HepG2 (cell line): ENCODE measurements around the gene RNASE9. TPM values are rescaled to one million over a fixed set of nuclear protein-coding genes. Genes with fewer than 3 reads are reported as not detected.

Source experiments
- CCDC6 ChIP-seq: sonication (generic); formaldehyde crosslinking; IDR thresholded peaks from 2 replicates; pipeline ENCODE4 v1.8.1; 2022; ENCODE audit warnings: mild to moderate bottlenecking, missing genetic modification reagents, moderate library complexity
- FOXK1 ChIP-seq: sonication (generic); formaldehyde crosslinking; IDR thresholded peaks from 2 replicates; pipeline ENCODE4 v1.4.0; 2020; ENCODE audit warnings: low read depth, missing genetic modification reagents, borderline replicate concordance
- GABPA ChIP-seq, 2 experiments: IDR thresholded peaks; 2 replicates each; pipeline ENCODE4 v1.6.1; 2011 to 2016; ENCODE audit warnings: low read depth in 2 of 2, low read length in 1 of 2, missing biosample characterization in 1 of 2, missing genetic modification characterization in 1 of 2
- GATAD1 ChIP-seq: IDR thresholded peaks from 2 replicates; pipeline ENCODE4 v1.6.1; 2016; ENCODE audit warnings: missing genetic modification reagents, missing compliant biosample characterization
- HIVEP1 ChIP-seq: sonication (generic); formaldehyde crosslinking; IDR thresholded peaks from 2 replicates; pipeline ENCODE4 v1.4.0; 2020; ENCODE audit warnings: mild to moderate bottlenecking, missing genetic modification reagents
- LCORL ChIP-seq, 2 experiments: fragments of 450-650 bp in 1 of 2; sonication (generic) in 1 of 2; formaldehyde crosslinking in 1 of 2; IDR thresholded peaks; 2 replicates each; pipeline versions ENCODE4 v1.5.0 to v1.6.1; 2017 to 2020; ENCODE audit warnings: antibody characterized with exemption in 1 of 2, missing genetic modification reagents in 1 of 2
- MED13 ChIP-seq: sonication (generic); formaldehyde crosslinking; IDR thresholded peaks from 2 replicates; pipeline ENCODE4 v1.5.0; 2020; ENCODE audit warnings: missing genetic modification reagents
- NFKB2 ChIP-seq: sonication (generic); formaldehyde crosslinking; IDR thresholded peaks from 2 replicates; pipeline ENCODE4 v1.4.0; 2020; ENCODE audit warnings: missing genetic modification reagents, borderline replicate concordance
- PHF21A ChIP-seq: sonication (generic); formaldehyde crosslinking; IDR thresholded peaks from 2 replicates; pipeline ENCODE4 v1.5.0; 2020; ENCODE audit warnings: mild to moderate bottlenecking, missing genetic modification reagents
- PITX1 ChIP-seq: sonication (generic); formaldehyde crosslinking; IDR thresholded peaks from 2 replicates; pipeline ENCODE4 v1.5.1; 2020; ENCODE audit warnings: mild to moderate bottlenecking, missing genetic modification reagents
- RAD21 ChIP-seq: fragments of 450-650 bp; formaldehyde crosslinking; IDR thresholded peaks from 2 replicates; pipeline ENCODE4 v1.5.0; 2020; ENCODE audit warnings: mild to moderate bottlenecking
- RBM22 ChIP-seq: fragments of 200-400 bp; formaldehyde crosslinking; optimal IDR thresholded peaks from 2 replicates; pipeline ENCODE3; 2017; ENCODE audit warnings: mild to moderate bottlenecking, low read length, moderate library complexity
- RFX5 ChIP-seq: IDR thresholded peaks from 2 replicates; pipeline ENCODE4 v1.6.1; 2011; ENCODE audit warnings: low read depth, low read length, improper control_type of control experiment
- RFXANK ChIP-seq: IDR thresholded peaks from 2 replicates; pipeline ENCODE4 v1.6.1; 2016
- SSRP1 ChIP-seq: IDR thresholded peaks from 2 replicates; pipeline ENCODE4 v1.6.1; 2016; ENCODE audit warnings: control low read depth
- ZNF138 ChIP-seq: sonication (generic); formaldehyde crosslinking; IDR thresholded peaks from 2 replicates; pipeline ENCODE4 v1.5.0; 2020; ENCODE audit warnings: mild to moderate bottlenecking, low read depth, missing genetic modification reagents
- ZNF335 ChIP-seq: sonication (generic); formaldehyde crosslinking; IDR thresholded peaks from 2 replicates; pipeline ENCODE4 v1.4.0; 2020; ENCODE audit warnings: missing genetic modification reagents
- ZNF484 ChIP-seq: sonication (generic); formaldehyde crosslinking; IDR thresholded peaks from 2 replicates; pipeline ENCODE4 v1.5.1; 2020; ENCODE audit warnings: mild to moderate bottlenecking, low read depth, missing genetic modification reagents, borderline replicate concordance
- ZNF558 ChIP-seq: sonication (generic); formaldehyde crosslinking; IDR thresholded peaks from 2 replicates; pipeline ENCODE4 v1.9.0; 2022; ENCODE audit warnings: mild to moderate bottlenecking, missing genetic modification reagents, borderline replicate concordance
- ZNF574 ChIP-seq: sonication (generic); formaldehyde crosslinking; IDR thresholded peaks from 2 replicates; pipeline ENCODE4 v1.4.0; 2020; ENCODE audit warnings: missing genetic modification reagents
- ZSCAN21 ChIP-seq: sonication (generic); formaldehyde crosslinking; IDR thresholded peaks from 2 replicates; pipeline ENCODE4 v1.8.0; 2022; ENCODE audit warnings: mild to moderate bottlenecking, missing genetic modification reagents, moderate library complexity, borderline replicate concordance
- ZSCAN22 ChIP-seq: sonication (generic); formaldehyde crosslinking; IDR thresholded peaks from 2 replicates; pipeline ENCODE4 v1.4.0; 2020; ENCODE audit warnings: mild to moderate bottlenecking, missing genetic modification reagents
- ZSCAN29 ChIP-seq: sonication (generic); formaldehyde crosslinking; conservative IDR thresholded peaks from 2 replicates; pipeline ENCODE4 v1.4.0; 2020; ENCODE audit warnings: mild to moderate bottlenecking, missing genetic modification reagents
- polyA plus RNA-seq, 8 experiments: library from polyadenylated mRNA; depleted of rRNA in 3 of 8; stranded (reverse) in 7 of 8; unstranded in 1 of 8; fragments of >200 nt; fragmentation: Illumina TruSeq in 4 of 8; extraction: Trizol in 4 of 8; gene quantifications; 2 replicates each; pipeline versions ENCODE4 v1.2.1 to v1.2.3, GENCODE V29; 2011 to 2016; ENCODE audit warnings: low read depth in 4 of 8, missing spikeins in 1 of 8, mixed read lengths in 1 of 8; ENCODE audit not compliant: insufficient read depth in 1 of 8
- total RNA-seq, 5 experiments: library from RNA; depleted of rRNA; stranded (reverse); fragments of >200 nt; fragmentation: Illumina TruSeq; extraction: Trizol; gene quantifications; 2 replicates each; pipeline ENCODE4 v1.2.3, GENCODE V29; 2016; ENCODE audit warnings: low read depth in 1 of 5
- TF ChIP-seq, protein P1 (sequence below): sonication (generic); formaldehyde crosslinking; IDR thresholded peaks from 2 replicates; pipeline ENCODE4 v1.8.0; 2022; ENCODE audit warnings: mild to moderate bottlenecking, missing genetic modification reagents
- TF ChIP-seq, protein P2 (sequence below): sonication (generic); formaldehyde crosslinking; IDR thresholded peaks from 2 replicates; pipeline ENCODE4 v1.4.0; 2020; ENCODE audit warnings: missing genetic modification reagents

Gene RNASE9
- total and polyA plus RNA-seq, 2 of the 13 experiments (the other 11 are each of a cell fraction or from before 2014, with no cell fraction given), result not detected

DNA sequence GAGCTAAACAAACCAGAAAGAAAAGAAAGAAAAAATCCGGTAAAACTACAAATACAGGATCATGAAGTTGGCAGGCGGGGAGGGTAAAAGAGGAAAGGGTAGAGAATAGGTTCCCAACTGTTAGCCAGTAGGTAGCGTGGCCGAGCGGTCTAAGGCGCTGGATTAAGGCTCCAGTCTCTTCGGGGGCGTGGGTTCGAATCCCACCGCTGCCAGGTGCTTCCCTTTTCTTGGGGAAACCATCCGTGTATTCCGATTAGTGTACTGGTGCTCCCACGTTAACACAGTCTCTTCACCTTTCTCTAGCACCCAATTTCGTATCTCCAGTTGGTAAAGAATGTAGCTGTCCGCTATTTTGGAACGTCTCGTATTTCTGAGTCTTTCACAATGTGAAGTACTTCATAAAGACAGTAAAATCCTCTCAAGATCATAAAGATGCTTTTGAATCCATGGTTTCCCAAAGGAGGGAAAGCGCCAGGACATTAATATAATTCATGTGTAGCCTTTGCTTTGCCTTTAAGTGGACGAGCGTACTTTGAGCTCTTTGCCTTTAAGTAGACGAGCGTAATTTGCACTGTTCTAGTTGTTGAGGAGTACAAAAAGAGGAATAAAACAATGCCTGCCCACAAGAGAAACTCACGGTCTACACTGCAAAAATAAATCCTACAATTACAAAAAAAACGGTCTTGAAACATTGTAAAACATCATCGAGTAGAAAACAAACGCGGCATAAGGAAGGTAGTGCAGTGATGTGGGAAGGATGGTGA, 49.3 kb upstream of the RNASE9 start (continued):
- TF ChIP-seq GATAD1 (CRISPR knock-in tag) (peak; percentile 28; the same call in 1 of the 2 replicates), ZSCAN22 (peak; percentile 52; the same call in 1 of the 2 replicates), ZNF138 (peak; percentile 35; the same call in 1 of the 2 replicates), ZSCAN21 (peak; percentile 43; the same call in 1 of the 2 replicates), RFXANK (CRISPR knock-in tag) (no peak), PITX1 (CRISPR knock-in tag) (peak; percentile 94), SSRP1 (CRISPR knock-in tag) (peak; percentile 100), FOXK1 (CRISPR knock-in tag) (peak; percentile 62; the same call in 1 of the 2 replicates), ZNF484 (CRISPR knock-in tag) (no peak), RAD21 (CRISPR knock-in tag) (0 out of 2 replicates have a peak, but pooled peaks have one; percentile 19), HIVEP1 (CRISPR knock-in tag) (0 out of 2 replicates have a peak, but pooled peaks have one; percentile 33), PHF21A (peak; percentile 63), LCORL (IDR thresholded peaks at IDR 0.05) (no peak), LCORL (CRISPR knock-in tag; IDR thresholded peaks at IDR 0.05) (peak; percentile 58; the same call in 1 of the 2 replicates), ZNF574 (CRISPR knock-in tag) (peak; percentile 79), CCDC6 (CRISPR knock-in tag) (peak; percentile 74), ZSCAN29 (CRISPR knock-in tag) (0 out of 2 replicates have a peak, but pooled peaks have one; percentile 73), ZNF335 (CRISPR knock-in tag) (peak; percentile 45; the same call in 1 of the 2 replicates), RFX5 (no peak), MED13 (no peak), GABPA (IDR thresholded peaks at IDR 0.05; ENCODE audit: low read depth, low read length) (no peak), GABPA (CRISPR knock-in tag; IDR thresholded peaks at IDR 0.05; ENCODE audit: low read depth) (peak; percentile 38; the same call in 1 of the 2 replicates), NFKB2 (peak; percentile 67; the same call in 1 of the 2 replicates), ZNF558 (CRISPR knock-in tag) (peak; percentile 71; the same call in 1 of the 2 replicates), RBM22 (peak; percentile 99)
- TF ChIP-seq, protein P1, sequence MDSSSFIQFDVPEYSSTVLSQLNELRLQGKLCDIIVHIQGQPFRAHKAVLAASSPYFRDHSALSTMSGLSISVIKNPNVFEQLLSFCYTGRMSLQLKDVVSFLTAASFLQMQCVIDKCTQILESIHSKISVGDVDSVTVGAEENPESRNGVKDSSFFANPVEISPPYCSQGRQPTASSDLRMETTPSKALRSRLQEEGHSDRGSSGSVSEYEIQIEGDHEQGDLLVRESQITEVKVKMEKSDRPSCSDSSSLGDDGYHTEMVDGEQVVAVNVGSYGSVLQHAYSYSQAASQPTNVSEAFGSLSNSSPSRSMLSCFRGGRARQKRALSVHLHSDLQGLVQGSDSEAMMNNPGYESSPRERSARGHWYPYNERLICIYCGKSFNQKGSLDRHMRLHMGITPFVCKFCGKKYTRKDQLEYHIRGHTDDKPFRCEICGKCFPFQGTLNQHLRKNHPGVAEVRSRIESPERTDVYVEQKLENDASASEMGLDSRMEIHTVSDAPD (CRISPR knock-in tag), result no peak; the same call in 1 of the 2 replicates
- TF ChIP-seq, protein P2, sequence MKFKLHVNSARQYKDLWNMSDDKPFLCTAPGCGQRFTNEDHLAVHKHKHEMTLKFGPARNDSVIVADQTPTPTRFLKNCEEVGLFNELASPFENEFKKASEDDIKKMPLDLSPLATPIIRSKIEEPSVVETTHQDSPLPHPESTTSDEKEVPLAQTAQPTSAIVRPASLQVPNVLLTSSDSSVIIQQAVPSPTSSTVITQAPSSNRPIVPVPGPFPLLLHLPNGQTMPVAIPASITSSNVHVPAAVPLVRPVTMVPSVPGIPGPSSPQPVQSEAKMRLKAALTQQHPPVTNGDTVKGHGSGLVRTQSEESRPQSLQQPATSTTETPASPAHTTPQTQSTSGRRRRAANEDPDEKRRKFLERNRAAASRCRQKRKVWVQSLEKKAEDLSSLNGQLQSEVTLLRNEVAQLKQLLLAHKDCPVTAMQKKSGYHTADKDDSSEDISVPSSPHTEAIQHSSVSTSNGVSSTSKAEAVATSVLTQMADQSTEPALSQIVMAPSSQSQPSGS (CRISPR knock-in tag), result 0 out of 2 replicates have a peak, but pooled peaks have one; percentile 47
